HepG2 (cell line): ENCODE data around the gene GADD45G. TPM values are rescaled to one million over a fixed set of nuclear protein-coding genes. Genes with fewer than 3 reads are reported as not detected.

Experiments
- KDM5B ChIP-seq: sonication (generic); formaldehyde crosslinking; IDR thresholded peaks from 2 replicates; pipeline ENCODE4 v1.4.0; 2020; ENCODE audit warnings: missing genetic modification reagents, mild to moderate bottlenecking, borderline replicate concordance
- MEF2D ChIP-seq: sonication (generic); formaldehyde crosslinking; IDR thresholded peaks from 2 replicates; pipeline ENCODE4 v1.5.1; 2020; ENCODE audit warnings: mild to moderate bottlenecking, missing genetic modification reagents
- MIER3 ChIP-seq: IDR thresholded peaks from 2 replicates; pipeline ENCODE4 v1.6.1; 2016; ENCODE audit warnings: missing compliant biosample characterization, borderline replicate concordance
- STAG1 ChIP-seq: sonication (generic); formaldehyde crosslinking; IDR thresholded peaks from 2 replicates; pipeline ENCODE4 v1.4.0; 2020; ENCODE audit warnings: missing genetic modification reagents
- ZBTB7A ChIP-seq: sonication (generic); formaldehyde crosslinking; IDR thresholded peaks from 2 replicates; pipeline ENCODE4 v1.8.0; 2022; ENCODE audit warnings: mild to moderate bottlenecking, missing genetic modification reagents
- ZNF75D ChIP-seq: sonication (generic); formaldehyde crosslinking; IDR thresholded peaks from 2 replicates; pipeline ENCODE4 v1.8.1; 2023; ENCODE audit warnings: missing genetic modification reagents, mild to moderate bottlenecking, borderline replicate concordance
- ZZZ3 ChIP-seq: sonication (generic); formaldehyde crosslinking; IDR thresholded peaks from 2 replicates; pipeline ENCODE4 v1.4.0; 2020; ENCODE audit warnings: missing genetic modification reagents, mild to moderate bottlenecking, borderline replicate concordance
- polyA plus RNA-seq, 8 experiments: library from polyadenylated mRNA; depleted of rRNA in 3 of 8; stranded (reverse) in 7 of 8; unstranded in 1 of 8; fragments of >200 nt; fragmentation: Illumina TruSeq in 4 of 8; extraction: Trizol in 4 of 8; gene quantifications; 2 replicates each; pipeline versions ENCODE4 v1.2.1 to v1.2.3, GENCODE V29; 2011 to 2016; ENCODE audit warnings: low read depth in 4 of 8, missing spikeins in 1 of 8, mixed read lengths in 1 of 8; ENCODE audit not compliant: insufficient read depth in 1 of 8
- total RNA-seq, 5 experiments: library from RNA; depleted of rRNA; stranded (reverse); fragments of >200 nt; fragmentation: Illumina TruSeq; extraction: Trizol; gene quantifications; 2 replicates each; pipeline ENCODE4 v1.2.3, GENCODE V29; 2016; ENCODE audit warnings: low read depth in 1 of 5
- TF ChIP-seq, protein P1 (sequence below): sonication (generic); formaldehyde crosslinking; IDR thresholded peaks from 2 replicates; pipeline ENCODE4 v1.5.1; 2020; ENCODE audit warnings: missing genetic modification reagents, mild to moderate bottlenecking, borderline replicate concordance
- TF ChIP-seq, protein P2 (sequence below): sonication (generic); formaldehyde crosslinking; IDR thresholded peaks from 2 replicates; pipeline ENCODE4 v1.5.0; 2020; ENCODE audit warnings: mild to moderate bottlenecking, missing genetic modification reagents, moderate library complexity
- TF ChIP-seq, protein P3 (sequence below): sonication (generic); formaldehyde crosslinking; IDR thresholded peaks from 2 replicates; pipeline ENCODE4 v1.5.1; 2020; ENCODE audit warnings: mild to moderate bottlenecking, missing genetic modification reagents, moderate library complexity

GADD45G gene
- total and polyA plus RNA-seq, 2 of the 13 experiments (the other 11 are each of a cell fraction or from before 2014, with no cell fraction given) = not detected

- TF ChIP-seq, protein P1, sequence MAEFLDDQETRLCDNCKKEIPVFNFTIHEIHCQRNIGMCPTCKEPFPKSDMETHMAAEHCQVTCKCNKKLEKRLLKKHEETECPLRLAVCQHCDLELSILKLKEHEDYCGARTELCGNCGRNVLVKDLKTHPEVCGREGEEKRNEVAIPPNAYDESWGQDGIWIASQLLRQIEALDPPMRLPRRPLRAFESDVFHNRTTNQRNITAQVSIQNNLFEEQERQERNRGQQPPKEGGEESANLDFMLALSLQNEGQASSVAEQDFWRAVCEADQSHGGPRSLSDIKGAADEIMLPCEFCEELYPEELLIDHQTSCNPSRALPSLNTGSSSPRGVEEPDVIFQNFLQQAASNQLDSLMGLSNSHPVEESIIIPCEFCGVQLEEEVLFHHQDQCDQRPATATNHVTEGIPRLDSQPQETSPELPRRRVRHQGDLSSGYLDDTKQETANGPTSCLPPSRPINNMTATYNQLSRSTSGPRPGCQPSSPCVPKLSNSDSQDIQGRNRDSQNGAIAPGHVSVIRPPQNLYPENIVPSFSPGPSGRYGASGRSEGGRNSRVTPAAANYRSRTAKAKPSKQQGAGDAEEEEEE = no peak
- TF ChIP-seq MEF2D (0 out of 2 replicates have a peak, but pooled peaks have one; percentile 12), KDM5B (CRISPR knock-in tag) (peak; percentile 59; the same call in 1 of the 2 replicates), ZBTB7A (peak; percentile 57; the same call in 1 of the 2 replicates), STAG1 (CRISPR knock-in tag) (peak; percentile 58), ZZZ3 (CRISPR knock-in tag) (no peak), ZNF75D (no peak), MIER3 (CRISPR knock-in tag) (no peak)
- TF ChIP-seq, protein P2, sequence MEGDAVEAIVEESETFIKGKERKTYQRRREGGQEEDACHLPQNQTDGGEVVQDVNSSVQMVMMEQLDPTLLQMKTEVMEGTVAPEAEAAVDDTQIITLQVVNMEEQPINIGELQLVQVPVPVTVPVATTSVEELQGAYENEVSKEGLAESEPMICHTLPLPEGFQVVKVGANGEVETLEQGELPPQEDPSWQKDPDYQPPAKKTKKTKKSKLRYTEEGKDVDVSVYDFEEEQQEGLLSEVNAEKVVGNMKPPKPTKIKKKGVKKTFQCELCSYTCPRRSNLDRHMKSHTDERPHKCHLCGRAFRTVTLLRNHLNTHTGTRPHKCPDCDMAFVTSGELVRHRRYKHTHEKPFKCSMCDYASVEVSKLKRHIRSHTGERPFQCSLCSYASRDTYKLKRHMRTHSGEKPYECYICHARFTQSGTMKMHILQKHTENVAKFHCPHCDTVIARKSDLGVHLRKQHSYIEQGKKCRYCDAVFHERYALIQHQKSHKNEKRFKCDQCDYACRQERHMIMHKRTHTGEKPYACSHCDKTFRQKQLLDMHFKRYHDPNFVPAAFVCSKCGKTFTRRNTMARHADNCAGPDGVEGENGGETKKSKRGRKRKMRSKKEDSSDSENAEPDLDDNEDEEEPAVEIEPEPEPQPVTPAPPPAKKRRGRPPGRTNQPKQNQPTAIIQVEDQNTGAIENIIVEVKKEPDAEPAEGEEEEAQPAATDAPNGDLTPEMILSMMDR (CRISPR knock-in tag) = peak; percentile 68
- TF ChIP-seq, protein P3, sequence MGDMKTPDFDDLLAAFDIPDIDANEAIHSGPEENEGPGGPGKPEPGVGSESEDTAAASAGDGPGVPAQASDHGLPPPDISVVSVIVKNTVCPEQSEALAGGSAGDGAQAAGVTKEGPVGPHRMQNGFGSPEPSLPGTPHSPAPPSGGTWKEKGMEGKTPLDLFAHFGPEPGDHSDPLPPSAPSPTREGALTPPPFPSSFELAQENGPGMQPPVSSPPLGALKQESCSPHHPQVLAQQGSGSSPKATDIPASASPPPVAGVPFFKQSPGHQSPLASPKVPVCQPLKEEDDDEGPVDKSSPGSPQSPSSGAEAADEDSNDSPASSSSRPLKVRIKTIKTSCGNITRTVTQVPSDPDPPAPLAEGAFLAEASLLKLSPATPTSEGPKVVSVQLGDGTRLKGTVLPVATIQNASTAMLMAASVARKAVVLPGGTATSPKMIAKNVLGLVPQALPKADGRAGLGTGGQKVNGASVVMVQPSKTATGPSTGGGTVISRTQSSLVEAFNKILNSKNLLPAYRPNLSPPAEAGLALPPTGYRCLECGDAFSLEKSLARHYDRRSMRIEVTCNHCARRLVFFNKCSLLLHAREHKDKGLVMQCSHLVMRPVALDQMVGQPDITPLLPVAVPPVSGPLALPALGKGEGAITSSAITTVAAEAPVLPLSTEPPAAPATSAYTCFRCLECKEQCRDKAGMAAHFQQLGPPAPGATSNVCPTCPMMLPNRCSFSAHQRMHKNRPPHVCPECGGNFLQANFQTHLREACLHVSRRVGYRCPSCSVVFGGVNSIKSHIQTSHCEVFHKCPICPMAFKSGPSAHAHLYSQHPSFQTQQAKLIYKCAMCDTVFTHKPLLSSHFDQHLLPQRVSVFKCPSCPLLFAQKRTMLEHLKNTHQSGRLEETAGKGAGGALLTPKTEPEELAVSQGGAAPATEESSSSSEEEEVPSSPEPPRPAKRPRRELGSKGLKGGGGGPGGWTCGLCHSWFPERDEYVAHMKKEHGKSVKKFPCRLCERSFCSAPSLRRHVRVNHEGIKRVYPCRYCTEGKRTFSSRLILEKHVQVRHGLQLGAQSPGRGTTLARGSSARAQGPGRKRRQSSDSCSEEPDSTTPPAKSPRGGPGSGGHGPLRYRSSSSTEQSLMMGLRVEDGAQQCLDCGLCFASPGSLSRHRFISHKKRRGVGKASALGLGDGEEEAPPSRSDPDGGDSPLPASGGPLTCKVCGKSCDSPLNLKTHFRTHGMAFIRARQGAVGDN (CRISPR knock-in tag) = peak; percentile 27; the same call in 1 of the 2 replicates
Observed at GRCh38 chr9:89603767-89604665, 796 bp upstream of the GADD45G start (continued).
